ENCODE measurements around the gene DPY30.

DNA sequence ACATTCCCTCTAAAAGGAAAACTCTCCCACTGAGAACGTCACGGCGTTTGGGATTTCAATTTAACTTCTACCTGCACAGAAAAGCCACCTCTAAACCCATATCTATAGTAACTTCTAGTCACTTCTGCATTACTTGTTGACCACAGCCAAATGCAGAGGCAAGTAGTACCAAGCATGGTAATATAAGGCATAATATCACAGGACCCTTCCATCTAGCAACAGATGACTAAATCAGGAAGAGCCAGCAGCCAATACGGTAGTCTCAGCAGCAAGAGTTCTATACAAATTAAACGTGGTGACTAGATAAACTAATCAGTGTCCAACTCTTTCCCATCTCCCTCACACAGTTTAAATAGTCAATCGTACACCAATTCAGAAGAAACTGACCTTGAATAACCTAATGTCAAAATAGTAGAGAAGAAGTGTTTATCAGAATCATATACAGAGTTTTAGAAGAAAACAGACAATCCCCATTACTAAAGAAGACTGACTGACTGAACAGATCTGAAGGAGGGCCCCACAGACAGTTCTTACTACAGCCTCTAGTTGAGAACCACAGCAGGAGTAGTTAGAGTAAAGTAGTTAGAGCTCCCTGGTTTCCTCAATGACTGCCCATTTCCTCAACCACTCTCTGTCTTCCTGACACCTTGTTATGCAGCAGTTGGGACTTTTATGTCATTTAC is 58.8 kb downstream of the DPY30 start:
- TF ChIP-seq, protein P1, sequence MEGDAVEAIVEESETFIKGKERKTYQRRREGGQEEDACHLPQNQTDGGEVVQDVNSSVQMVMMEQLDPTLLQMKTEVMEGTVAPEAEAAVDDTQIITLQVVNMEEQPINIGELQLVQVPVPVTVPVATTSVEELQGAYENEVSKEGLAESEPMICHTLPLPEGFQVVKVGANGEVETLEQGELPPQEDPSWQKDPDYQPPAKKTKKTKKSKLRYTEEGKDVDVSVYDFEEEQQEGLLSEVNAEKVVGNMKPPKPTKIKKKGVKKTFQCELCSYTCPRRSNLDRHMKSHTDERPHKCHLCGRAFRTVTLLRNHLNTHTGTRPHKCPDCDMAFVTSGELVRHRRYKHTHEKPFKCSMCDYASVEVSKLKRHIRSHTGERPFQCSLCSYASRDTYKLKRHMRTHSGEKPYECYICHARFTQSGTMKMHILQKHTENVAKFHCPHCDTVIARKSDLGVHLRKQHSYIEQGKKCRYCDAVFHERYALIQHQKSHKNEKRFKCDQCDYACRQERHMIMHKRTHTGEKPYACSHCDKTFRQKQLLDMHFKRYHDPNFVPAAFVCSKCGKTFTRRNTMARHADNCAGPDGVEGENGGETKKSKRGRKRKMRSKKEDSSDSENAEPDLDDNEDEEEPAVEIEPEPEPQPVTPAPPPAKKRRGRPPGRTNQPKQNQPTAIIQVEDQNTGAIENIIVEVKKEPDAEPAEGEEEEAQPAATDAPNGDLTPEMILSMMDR (IDR thresholded peaks at IDR 0.05; ENCODE audit: low read length) = no peak
- TF ChIP-seq EZH2 (IDR thresholded peaks at IDR 0.05; ENCODE audit: borderline replicate concordance, low read length) = no peak
